ENCODE results near the gene CREB5. TPM values are rescaled to one million over a fixed set of nuclear protein-coding genes. Genes with fewer than 3 reads are reported as not detected.

Gene CREB5
- total RNA-seq, 1 donor from 2014 or later: 43.1 TPM

GRCh38 chr7:28615091-28615490 is 202.8 kb downstream of the CREB5 start:
- DNase-seq (ENCODE audit: low spot score): no peak
- intact Hi-C loops (cut with DNase I): no loop called here

GRCh38 chr7:28617308-28617880 is 205.1 kb downstream of the CREB5 start:
- intact Hi-C loops (cut with DNase I): no loop called here
- DNase-seq (ENCODE audit: low spot score): no peak

GRCh38 chr7:28618383-28618782 is 206.1 kb downstream of the CREB5 start:
- DNase-seq (ENCODE audit: low spot score): no peak
- intact Hi-C loops (cut with DNase I): no loop called here

DNA sequence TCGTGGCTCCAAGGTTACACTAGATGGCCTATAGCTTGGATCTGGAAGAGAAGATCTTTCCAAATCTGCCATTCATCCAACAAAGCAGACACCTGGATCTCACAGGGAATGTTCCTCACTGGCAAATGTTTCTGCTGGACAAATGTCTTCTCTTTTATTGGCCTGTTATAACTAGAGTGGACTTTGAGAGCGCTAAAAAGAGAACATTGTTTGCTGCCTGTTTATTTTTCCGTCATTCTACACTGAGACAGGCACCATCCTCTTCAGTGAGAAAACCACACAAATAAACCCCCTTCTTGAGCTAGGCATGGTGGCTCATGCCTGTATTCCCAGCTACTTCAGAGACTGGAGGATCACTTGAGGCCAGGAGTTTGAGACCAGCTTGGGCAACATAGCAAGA is 206.9 kb downstream of the CREB5 start:
- no peak for DNase-seq (ENCODE audit: low spot score)
- intact Hi-C loops (cut with DNase I): no loop called here

- no peak for DNase-seq (ENCODE audit: low spot score)
Measured at GRCh38 chr7:28621369-28621841, 209.1 kb downstream of the CREB5 start.

DNA sequence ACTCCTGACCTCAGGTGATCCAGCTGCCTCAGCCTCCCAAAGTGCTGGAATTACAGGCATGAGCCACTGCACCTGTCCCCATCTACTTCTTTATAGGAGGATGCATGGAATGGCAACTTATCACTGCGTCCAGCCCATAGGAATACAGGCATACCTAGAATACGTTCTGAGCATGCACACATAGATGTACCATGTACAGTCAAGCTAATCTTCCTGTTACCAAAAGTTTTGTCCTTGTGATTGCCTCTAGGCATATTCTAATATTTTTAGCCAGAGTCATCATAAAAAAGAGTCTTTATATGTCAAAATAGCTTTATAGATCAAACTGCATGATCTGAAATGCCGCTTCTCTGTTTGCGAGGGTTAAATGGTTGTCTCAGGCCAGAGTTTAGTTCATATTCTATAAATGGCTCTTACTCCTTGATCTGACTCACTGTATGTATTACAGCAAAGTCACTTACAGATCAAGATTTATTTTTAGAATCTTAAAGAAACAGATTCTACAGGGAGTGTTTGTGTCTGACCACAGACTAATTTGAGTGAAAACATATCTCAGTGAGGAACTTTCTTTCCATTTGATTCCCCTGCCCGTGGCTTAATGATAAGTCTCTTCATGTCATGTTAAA is 210.9 kb downstream of the CREB5 start:
- no peak for DNase-seq (ENCODE audit: low spot score)
- intact Hi-C loops (cut with DNase I): loop anchor here (5.0 to 10.0 kb wide), 3 partner anchors 64 to 328 kb away; partner anchors contain the start of gene CREB5

More at GRCh38 chr7:28621369-28621841, 209.1 kb downstream of the CREB5 start:
- intact Hi-C loops (cut with DNase I): loop anchor here (5.0 to 10.0 kb wide), 3 partner anchors 66 to 327 kb away; partner anchors contain the start of gene CREB5

GRCh38 chr7:28623863-28624262 is 211.5 kb downstream of the CREB5 start:
- DNase-seq (ENCODE audit: low spot score): no peak
- intact Hi-C loops (cut with DNase I): loop anchor here (5.0 to 10.0 kb wide), 3 partner anchors 63 to 329 kb away; partner anchors contain the start of gene CREB5

DNA sequence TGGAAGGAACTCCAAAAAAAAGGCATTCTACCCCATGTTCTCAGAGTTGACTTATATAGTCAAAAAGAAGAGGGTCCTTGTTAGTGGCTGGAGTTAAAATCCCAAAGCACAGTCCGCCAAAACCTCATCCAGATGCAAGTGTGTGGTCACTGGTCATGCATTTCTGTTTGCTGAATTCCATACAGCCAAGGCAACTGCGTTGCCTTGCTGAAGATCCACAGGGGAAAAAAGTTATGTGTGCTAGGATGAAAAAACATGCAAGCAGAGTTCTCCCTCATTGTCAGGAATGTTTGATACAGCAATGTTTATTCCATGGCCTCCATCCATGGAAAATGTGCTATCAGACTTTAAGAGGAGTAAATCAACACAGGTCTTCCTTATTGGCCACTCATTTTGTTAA is 213.1 kb downstream of the CREB5 start:
- no peak for DNase-seq (ENCODE audit: low spot score)

DNA sequence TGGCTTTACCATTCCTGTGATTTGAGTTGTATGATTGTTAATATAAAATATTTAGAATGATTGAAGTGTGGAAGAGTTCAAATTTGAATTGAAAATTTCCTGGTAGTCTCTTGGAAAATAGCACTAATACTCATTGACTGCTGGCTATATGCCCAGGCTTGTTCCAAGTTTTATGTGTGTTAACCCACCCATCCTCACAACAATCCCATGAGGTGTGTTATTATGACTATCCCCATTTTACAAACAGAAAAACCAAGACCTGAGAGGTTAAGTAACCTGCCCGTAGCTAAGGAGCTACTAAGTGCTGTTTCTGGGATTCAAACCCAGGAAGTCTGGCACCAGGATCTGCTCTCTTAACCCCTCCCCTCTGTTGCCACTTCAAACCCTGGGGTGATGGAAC is 213.9 kb downstream of the CREB5 start:
- DNase-seq (ENCODE audit: low spot score): no peak
- intact Hi-C loops (cut with DNase I): loop anchor here (2.0 to 10.0 kb wide), 3 partner anchors 226 to 331 kb away; no protein-coding TSS in a partner anchor

More for the DNA sequence above, 213.1 kb downstream of the CREB5 start:
- intact Hi-C loops (cut with DNase I): loop anchor here (5.0 to 10.0 kb wide), 2 partner anchors 227 to 331 kb away; no protein-coding TSS in a partner anchor

- DNase-seq (ENCODE audit: low spot score): no peak
- intact Hi-C loops (cut with DNase I): loop anchor here (2.0 to 10.0 kb wide), 3 partner anchors 226 to 332 kb away; no protein-coding TSS in a partner anchor
Measured at GRCh38 chr7:28626624-28627262, 214.4 kb downstream of the CREB5 start.

DNA sequence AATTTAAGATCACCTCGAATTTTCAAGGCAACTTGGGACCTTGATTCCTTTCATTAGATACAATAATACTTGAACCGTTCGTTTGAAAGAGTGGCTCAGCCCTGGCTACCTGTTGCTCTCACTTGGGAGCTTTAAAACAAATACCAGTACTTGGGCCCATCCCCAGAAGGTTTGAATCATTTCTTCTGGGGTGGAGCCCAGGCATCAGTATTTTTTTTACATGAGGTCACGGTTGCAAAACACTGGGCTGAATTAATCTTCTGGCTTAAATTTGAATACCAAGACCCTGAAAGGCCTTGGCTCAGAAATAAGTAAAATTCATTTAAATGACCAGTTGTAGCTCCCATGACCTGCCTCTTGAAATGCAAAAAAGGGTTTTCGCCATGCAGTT is 214.9 kb downstream of the CREB5 start:
- intact Hi-C loops (cut with DNase I): loop anchor here (2.0 to 10.0 kb wide), 3 partner anchors 225 to 332 kb away; no protein-coding TSS in a partner anchor

DNA sequence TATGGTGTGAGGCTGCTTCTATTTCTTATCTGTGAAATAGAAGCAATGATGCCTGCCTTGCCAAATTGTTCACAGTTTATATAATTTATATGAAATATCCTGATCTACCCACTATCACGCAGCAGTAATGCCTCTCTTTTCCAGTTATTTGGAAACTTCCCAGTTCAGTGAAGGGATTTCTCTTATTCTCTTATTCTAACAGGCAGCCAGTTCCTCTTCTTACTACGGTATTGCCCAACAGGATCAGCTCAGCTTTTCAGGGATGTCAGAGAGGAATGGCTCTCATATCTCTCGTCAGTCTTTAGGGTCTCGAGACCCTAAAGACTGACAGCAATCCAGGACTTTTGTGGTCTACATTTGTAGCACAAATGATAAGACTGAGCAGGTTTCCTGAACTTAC is 215.6 kb downstream of the CREB5 start:
- intact Hi-C loops (cut with DNase I): loop anchor here (2.0 to 10.0 kb wide), 3 partner anchors 224 to 333 kb away; no protein-coding TSS in a partner anchor
- no peak for DNase-seq (ENCODE audit: low spot score)

More for the DNA sequence above, 214.9 kb downstream of the CREB5 start:
- DNase-seq (ENCODE audit: low spot score): no peak

DNA sequence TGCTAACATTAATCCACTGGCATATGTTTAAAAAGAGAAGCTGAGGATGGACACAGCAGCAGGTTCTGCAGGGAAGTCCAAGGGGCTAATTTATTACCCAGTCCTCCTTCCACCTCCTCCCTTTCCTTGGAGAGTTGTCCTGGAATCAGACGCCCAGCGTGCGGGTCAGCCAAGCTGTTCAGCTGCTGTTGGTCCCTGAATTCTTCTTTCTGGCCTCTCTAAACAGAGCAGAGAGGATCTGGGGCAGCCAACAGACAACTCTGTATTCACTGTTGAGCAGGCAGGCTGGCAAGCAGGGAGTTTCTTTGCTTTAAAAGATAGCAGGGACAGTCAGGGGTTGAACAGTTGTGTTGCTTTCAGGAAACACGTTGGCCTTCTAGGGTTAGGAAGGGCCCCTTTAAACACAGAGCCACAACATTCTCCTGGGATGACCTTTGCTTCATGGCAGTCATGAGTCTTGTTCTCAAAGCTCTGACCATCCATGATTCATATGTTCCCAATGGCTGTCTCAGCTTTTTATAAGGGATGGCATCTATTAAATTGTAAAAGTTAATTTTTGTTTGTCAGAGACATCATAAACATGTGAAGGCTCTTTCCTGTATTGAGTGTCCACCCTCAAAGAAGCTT is 217.0 kb downstream of the CREB5 start:
- no peak for DNase-seq (ENCODE audit: low spot score)
- intact Hi-C loops (cut with DNase I): loop anchor here (5.0 to 10.0 kb wide), 2 partner anchors 223 to 335 kb away; no protein-coding TSS in a partner anchor

DNA sequence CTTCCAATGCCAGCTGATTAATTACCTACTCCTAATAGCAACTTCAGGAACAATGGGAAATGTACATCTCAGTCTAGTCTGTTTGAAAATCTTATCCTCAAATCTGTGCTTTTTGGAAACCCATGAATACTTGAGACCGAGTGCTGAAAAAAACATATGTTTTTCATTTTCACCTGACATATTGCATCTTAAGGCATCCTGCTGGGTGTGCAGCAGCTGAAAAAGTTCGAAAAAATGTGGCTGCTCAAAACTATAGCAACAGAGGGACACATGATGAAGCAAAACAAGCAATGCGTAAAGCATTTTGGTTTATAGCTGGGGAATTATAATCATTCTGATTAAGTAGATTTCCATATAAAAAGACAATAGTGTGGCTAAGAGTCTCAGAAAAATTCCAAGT is 218.0 kb downstream of the CREB5 start:
- intact Hi-C loops (cut with DNase I): no loop called here

DNA sequence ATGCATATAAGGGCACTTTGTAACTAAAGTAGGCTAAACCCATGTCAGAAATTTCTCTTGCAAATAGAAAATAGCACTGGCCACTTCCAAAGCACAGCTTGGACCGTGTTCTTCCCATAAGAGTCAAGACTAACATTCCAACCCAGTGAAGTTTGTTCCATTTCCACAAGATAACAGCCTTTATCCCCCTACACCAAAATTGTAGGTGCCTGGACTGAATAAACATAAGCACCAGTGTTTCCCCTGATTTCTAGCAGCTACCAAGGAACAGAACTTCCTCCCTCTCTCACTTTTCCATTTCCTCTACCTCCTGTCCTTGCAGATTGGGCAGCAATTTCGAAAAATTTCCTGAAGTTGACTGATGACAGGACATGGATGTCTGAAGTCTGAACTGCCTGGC is 219.7 kb downstream of the CREB5 start:
- intact Hi-C loops (cut with DNase I): no loop called here
- DNase-seq (ENCODE audit: low spot score): no peak

More for the DNA sequence above, 218.0 kb downstream of the CREB5 start:
- no peak for DNase-seq (ENCODE audit: low spot score)

- no peak for DNase-seq (ENCODE audit: low spot score)
- intact Hi-C loops (cut with DNase I): no loop called here
Measured at GRCh38 chr7:28638914-28639313, 226.6 kb downstream of the CREB5 start.

- intact Hi-C loops (cut with DNase I): no loop called here
- DNase-seq (ENCODE audit: low spot score): no peak
Measured at GRCh38 chr7:28640001-28640400, 227.7 kb downstream of the CREB5 start.

- no peak for DNase-seq (ENCODE audit: low spot score)
- intact Hi-C loops (cut with DNase I): no loop called here
Measured at GRCh38 chr7:28641752-28642545, 229.6 kb downstream of the CREB5 start.

- intact Hi-C loops (cut with DNase I): no loop called here
Measured at GRCh38 chr7:28643188-28643569, 230.9 kb downstream of the CREB5 start.

More at GRCh38 chr7:28643188-28643569, 230.9 kb downstream of the CREB5 start:
- no peak for DNase-seq (ENCODE audit: low spot score)
